HEK293T (cell line): ENCODE data around the gene GLT8D2.

Source experiments
- CTCF ChIA-PET: fragments of 350-600 bp; formaldehyde crosslinking; extraction: SDS; loops from one replicate; lab custom pipeline; 2021; ENCODE audit warnings: antibody characterized with exemption, inconsistent platforms; lab: Yijun Ruan, JAX
- POLR2A ChIA-PET: fragments of 350-600 bp; formaldehyde crosslinking; extraction: SDS; loops from one replicate; lab custom pipeline; 2020; ENCODE audit warnings: antibody characterized with exemption, inconsistent platforms; lab: Yijun Ruan, JAX
- DNase-seq: peaks from one replicate; pipeline ENCODE4 v3.0.0; 2012; ENCODE audit warnings: mixed read lengths; ENCODE audit errors: extremely low spot score
- ARNT ChIP-seq: fragments of 450-650 bp; IDR thresholded peaks from 2 replicates; pipeline ENCODE4 v1.6.1; 2017; ENCODE audit warnings: mild to moderate bottlenecking
- BHLHE40 ChIP-seq: fragments of 450-650 bp; IDR thresholded peaks from 2 replicates; pipeline ENCODE4 v1.6.1; 2016; ENCODE audit warnings: mild to moderate bottlenecking, moderate library complexity, borderline replicate concordance
- CTBP1 ChIP-seq: fragments of 450-650 bp; IDR thresholded peaks from 2 replicates; pipeline ENCODE4 v1.6.1; 2016; ENCODE audit warnings: borderline replicate concordance
- ELF4 ChIP-seq: fragments of 450-650 bp; IDR thresholded peaks from 2 replicates; pipeline ENCODE4 v1.6.1; 2017; ENCODE audit warnings: antibody characterized with exemption
- FOXA1 ChIP-seq: fragments of 450-650 bp; IDR thresholded peaks from 2 replicates; pipeline ENCODE4 v1.6.1; 2016; ENCODE audit warnings: mild to moderate bottlenecking
- FOXK2 ChIP-seq: fragments of 450-650 bp; IDR thresholded peaks from 2 replicates; pipeline ENCODE4 v1.6.1; 2016; ENCODE audit warnings: mild to moderate bottlenecking
- FOXM1 ChIP-seq: fragments of 450-650 bp; IDR thresholded peaks from 2 replicates; pipeline ENCODE4 v1.6.1; 2017; ENCODE audit warnings: mild to moderate bottlenecking, borderline replicate concordance
- HDGF ChIP-seq: fragments of 450-650 bp; IDR thresholded peaks from 2 replicates; pipeline ENCODE4 v1.6.1; 2017; ENCODE audit warnings: antibody characterized with exemption, borderline replicate concordance
- L3MBTL2 ChIP-seq: fragments of 450-650 bp; conservative IDR thresholded peaks from 2 replicates; pipeline ENCODE4 v1.6.1; 2016; ENCODE audit warnings: mild to moderate bottlenecking
- LEF1 ChIP-seq: fragments of 450-650 bp; IDR thresholded peaks from 2 replicates; pipeline ENCODE4 v1.6.1; 2017; ENCODE audit warnings: mild to moderate bottlenecking, borderline replicate concordance
- NFRKB ChIP-seq: fragments of 450-650 bp; IDR thresholded peaks from 2 replicates; pipeline ENCODE4 v1.6.1; 2016; ENCODE audit warnings: mild to moderate bottlenecking, moderate library complexity
- PKNOX1 ChIP-seq: fragments of 450-650 bp; IDR thresholded peaks from 2 replicates; pipeline ENCODE4 v1.6.1; 2016
- SP1 ChIP-seq: fragments of 450-650 bp; IDR thresholded peaks from 2 replicates; pipeline ENCODE4 v1.6.1; 2017
- SUZ12 ChIP-seq: fragments of 450-650 bp; IDR thresholded peaks from 2 replicates; pipeline ENCODE4 v1.6.1; 2016; ENCODE audit warnings: mild to moderate bottlenecking
- TARDBP ChIP-seq: fragments of 450-650 bp; IDR thresholded peaks from 2 replicates; pipeline ENCODE4 v1.6.1; 2016
- ZNF384 ChIP-seq: fragments of 450-650 bp; IDR thresholded peaks from 2 replicates; pipeline ENCODE4 v1.6.1; 2016

The GLT8D2 gene

GRCh38 chr12:103958621-103959020, 91.4 kb downstream of the GLT8D2 start:
- ChIA-PET CTCF (no interaction called here), POLR2A (interaction anchor here (1.5 kb wide), 1 partner anchor 29 kb away, joined by 5 read pairs; the partner anchor contains the start of gene HSP90B1)
- DNase-seq, result no peak
- TF ChIP-seq ZNF384 (no peak), ELF4 (no peak), SP1 (no peak), FOXA1 (no peak), NFRKB (no peak), FOXM1 (no peak)

GRCh38 chr12:103957865-103958388, 92.1 kb downstream of the GLT8D2 start:
- DNase-seq, result no peak
- TF ChIP-seq ELF4 (no peak), PKNOX1 (no peak), ZNF384 (no peak)
- CTCF ChIA-PET, result no interaction called here
- POLR2A ChIA-PET, result interaction anchor here (1.5 to 6.6 kb wide), 2 partner anchors 9 to 28 kb away, joined by 5 to 111 read pairs; partner anchors contain the start of genes HSP90B1 and TDG

GRCh38 chr12:103956509-103957027, 93.4 kb downstream of the GLT8D2 start:
- CTCF ChIA-PET, result interaction anchor here (0.7 kb wide), 1 partner anchor 9 kb away, joined by 3 read pairs; the partner anchor contains the start of gene TDG
- TF ChIP-seq HDGF, result no peak
- TF ChIP-seq TARDBP, result no peak
- no peak for TF ChIP-seq FOXA1
- no peak for TF ChIP-seq ARNT
- no peak for TF ChIP-seq LEF1
- TF ChIP-seq FOXM1, result no peak
- no peak for TF ChIP-seq BHLHE40
- TF ChIP-seq SP1, result no peak
- TF ChIP-seq PKNOX1, result no peak
- no peak for TF ChIP-seq L3MBTL2

GRCh38 chr12:103955811-103956508, 94.0 kb downstream of the GLT8D2 start:
- no peak for TF ChIP-seq HDGF
- TF ChIP-seq LEF1, result no peak
- no peak for TF ChIP-seq BHLHE40
- TF ChIP-seq SP1, result no peak
- TF ChIP-seq FOXK2, result no peak
- TF ChIP-seq ELF4, result no peak
- TF ChIP-seq SUZ12, result no peak
- no peak for TF ChIP-seq FOXM1
- TF ChIP-seq CTBP1, result no peak
- no peak for TF ChIP-seq ZNF384
- TF ChIP-seq NFRKB, result no peak
- no peak for TF ChIP-seq FOXA1
- no peak for TF ChIP-seq TARDBP
- TF ChIP-seq PKNOX1, result no peak
- ChIA-PET CTCF (interaction anchor here (0.7 kb wide), 1 partner anchor 9 kb away, joined by 3 read pairs; the partner anchor contains the start of gene TDG), POLR2A (interaction anchor here (1.0 to 6.6 kb wide), 4 partner anchors 10 to 182 kb away, joined by 3 to 111 read pairs (median 16); partner anchors contain the start of genes HSP90B1, NFYB and TDG)
- DNase-seq, result peak; percentile 10

More at GRCh38 chr12:103956509-103957027, 93.4 kb downstream of the GLT8D2 start:
- POLR2A ChIA-PET, result interaction anchor here (0.8 to 6.6 kb wide), 6 partner anchors 10 to 182 kb away, joined by 3 to 111 read pairs (median 5); partner anchors contain the start of genes GLT8D2, HSP90B1, NFYB and TDG
- DNase-seq, result no peak

- TF ChIP-seq HDGF, result no peak
- no peak for TF ChIP-seq SUZ12
- TF ChIP-seq FOXK2, result no peak
- DNase-seq, result no peak
- POLR2A ChIA-PET, result interaction anchor here (4.8 to 6.6 kb wide), 2 partner anchors 14 to 23 kb away, joined by 26 to 111 read pairs; partner anchors contain the start of genes HSP90B1 and TDG
- CTCF ChIA-PET, result no interaction called here
Observed at GRCh38 chr12:103952497-103952896, 97.5 kb downstream of the GLT8D2 start.

- no peak for TF ChIP-seq PKNOX1
- TF ChIP-seq ELF4, result no peak
- no peak for TF ChIP-seq SUZ12
- TF ChIP-seq ZNF384, result no peak
- no peak for TF ChIP-seq BHLHE40
- no peak for TF ChIP-seq HDGF
- no peak for TF ChIP-seq ARNT
- TF ChIP-seq SP1, result no peak
- TF ChIP-seq LEF1, result no peak
- TF ChIP-seq L3MBTL2, result no peak
- TF ChIP-seq FOXM1, result no peak
- TF ChIP-seq CTBP1, result no peak
- TF ChIP-seq NFRKB, result no peak
- TF ChIP-seq FOXA1, result no peak
- TF ChIP-seq TARDBP, result no peak
- TF ChIP-seq FOXK2, result no peak
- POLR2A ChIA-PET, result interaction anchor here (0.6 to 2.4 kb wide), 2 partner anchors 17 to 33 kb away, joined by 3 to 11 read pairs; partner anchors contain the start of gene TDG
- DNase-seq, result no peak
- CTCF ChIA-PET, result no interaction called here
Observed at GRCh38 chr12:103948746-103949406, 101.1 kb downstream of the GLT8D2 start.
